ENCODE data around the gene KRT72.

DNA sequence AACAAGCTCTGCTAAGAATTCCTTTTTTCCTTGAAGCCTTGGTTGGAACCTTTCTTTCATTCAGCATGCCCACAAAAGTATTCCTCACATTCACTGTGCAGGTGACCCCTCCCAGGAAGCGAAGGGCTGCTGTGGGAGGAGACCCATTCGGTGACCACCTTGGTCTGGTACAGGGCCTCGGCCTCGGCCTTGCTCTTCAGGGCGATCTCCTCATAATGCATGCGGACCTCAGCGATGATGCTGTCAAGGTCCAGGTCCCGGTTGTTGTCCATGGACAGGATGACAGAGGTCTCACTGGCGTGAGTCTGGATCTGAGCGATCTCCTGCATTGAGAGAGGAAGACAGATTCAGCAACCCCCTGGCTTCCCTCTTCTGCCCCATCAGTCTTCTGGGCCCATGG, 30.8 kb downstream of the KRT72 start:
- TF ChIP-seq, protein P1, sequence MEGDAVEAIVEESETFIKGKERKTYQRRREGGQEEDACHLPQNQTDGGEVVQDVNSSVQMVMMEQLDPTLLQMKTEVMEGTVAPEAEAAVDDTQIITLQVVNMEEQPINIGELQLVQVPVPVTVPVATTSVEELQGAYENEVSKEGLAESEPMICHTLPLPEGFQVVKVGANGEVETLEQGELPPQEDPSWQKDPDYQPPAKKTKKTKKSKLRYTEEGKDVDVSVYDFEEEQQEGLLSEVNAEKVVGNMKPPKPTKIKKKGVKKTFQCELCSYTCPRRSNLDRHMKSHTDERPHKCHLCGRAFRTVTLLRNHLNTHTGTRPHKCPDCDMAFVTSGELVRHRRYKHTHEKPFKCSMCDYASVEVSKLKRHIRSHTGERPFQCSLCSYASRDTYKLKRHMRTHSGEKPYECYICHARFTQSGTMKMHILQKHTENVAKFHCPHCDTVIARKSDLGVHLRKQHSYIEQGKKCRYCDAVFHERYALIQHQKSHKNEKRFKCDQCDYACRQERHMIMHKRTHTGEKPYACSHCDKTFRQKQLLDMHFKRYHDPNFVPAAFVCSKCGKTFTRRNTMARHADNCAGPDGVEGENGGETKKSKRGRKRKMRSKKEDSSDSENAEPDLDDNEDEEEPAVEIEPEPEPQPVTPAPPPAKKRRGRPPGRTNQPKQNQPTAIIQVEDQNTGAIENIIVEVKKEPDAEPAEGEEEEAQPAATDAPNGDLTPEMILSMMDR (conservative IDR thresholded peaks at IDR 0.05; ENCODE audit: low read length): no peak
- TF ChIP-seq EZH2phosphoT487 (IDR thresholded peaks at IDR 0.05; ENCODE audit: borderline replicate concordance): no peak

Measured in Loucy (cell line).